HG03432 (cell line): Measurements from ENCODE around the gene ASIC4.

Experiments
- ATAC-seq: cut with Tn5 transposase; IDR thresholded peaks from one replicate; pipeline ENCODE4 v1.9.1; 2021; ENCODE audit warnings: mild to moderate bottlenecking, moderate library complexity; ENCODE audit not compliant: unreplicated experiment

Gene ASIC4

GRCh38 chr2:219531639-219532377 lies 17.5 kb downstream of the ASIC4 start:
- ATAC-seq: no peak

DNA sequence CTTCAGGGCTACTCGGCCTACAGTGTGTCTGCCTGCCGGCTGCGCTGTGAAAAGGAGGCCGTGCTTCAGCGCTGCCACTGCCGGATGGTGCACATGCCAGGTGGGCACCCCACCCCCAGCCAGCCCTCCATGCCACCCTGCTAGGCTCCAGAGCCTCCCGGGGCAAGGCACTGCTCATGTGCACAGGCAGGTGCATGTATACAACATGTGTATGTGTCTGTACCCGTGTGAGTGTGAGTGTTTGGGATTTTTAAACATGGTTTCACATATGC lies 18.0 kb downstream of the ASIC4 start:
- no peak for ATAC-seq

GRCh38 chr2:219533930-219534661 lies 19.8 kb downstream of the ASIC4 start:
- ATAC-seq: no peak

GRCh38 chr2:219536425-219536824 lies 22.1 kb downstream of the ASIC4 start:
- no peak for ATAC-seq

- no peak for ATAC-seq
Measured at GRCh38 chr2:219536967-219537366, 22.7 kb downstream of the ASIC4 start.

- no peak for ATAC-seq
Measured at GRCh38 chr2:219537657-219538488, 23.6 kb downstream of the ASIC4 start.

- ATAC-seq: no peak
Measured at GRCh38 chr2:219538504-219538951, 24.2 kb downstream of the ASIC4 start.

DNA sequence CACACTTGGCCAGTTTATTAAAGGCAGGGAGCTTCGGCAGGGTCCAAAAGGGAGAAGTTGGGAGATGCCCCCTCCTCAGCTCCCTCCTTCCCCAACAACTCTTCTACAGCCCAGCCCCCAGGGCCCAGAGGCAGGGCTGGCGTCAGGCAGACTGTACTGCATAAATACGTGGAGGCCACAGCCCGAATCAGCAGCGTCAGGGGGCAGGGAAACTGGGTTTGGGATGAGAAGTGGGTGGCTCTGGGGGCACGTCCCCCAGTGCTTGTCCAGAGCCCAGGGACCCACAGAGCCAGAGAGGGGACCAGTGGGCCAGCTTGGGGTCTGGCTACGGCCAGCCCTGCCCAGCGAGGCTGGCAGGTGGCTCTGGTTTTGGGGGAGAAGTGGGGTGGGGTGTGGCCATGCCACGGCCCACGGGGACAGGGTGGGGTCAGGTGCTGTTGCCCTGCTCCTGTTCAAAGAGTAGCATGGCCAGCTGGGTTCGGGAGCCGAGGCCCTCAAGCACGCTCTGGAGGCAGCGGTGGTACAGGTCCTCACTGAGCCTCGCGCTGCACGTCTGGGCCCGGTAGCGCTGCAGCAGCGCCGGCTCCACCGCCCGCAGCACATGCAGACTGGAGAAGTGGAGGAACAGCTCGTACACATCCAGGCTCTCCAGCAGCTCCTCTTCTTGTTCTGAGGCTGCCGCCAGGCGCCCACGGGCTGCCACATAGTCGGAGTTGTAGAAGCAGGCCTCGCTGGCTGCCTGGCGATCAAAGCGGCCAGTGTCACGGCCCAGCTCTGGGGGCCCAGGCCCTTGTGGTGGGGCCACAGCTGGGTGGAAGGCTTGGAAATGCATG lies 24.9 kb downstream of the ASIC4 start:
- no peak for ATAC-seq

- no peak for ATAC-seq
Measured at GRCh38 chr2:219539926-219540678, 25.8 kb downstream of the ASIC4 start.

- no peak for ATAC-seq
Measured at GRCh38 chr2:219540784-219541504, 26.7 kb downstream of the ASIC4 start.

DNA sequence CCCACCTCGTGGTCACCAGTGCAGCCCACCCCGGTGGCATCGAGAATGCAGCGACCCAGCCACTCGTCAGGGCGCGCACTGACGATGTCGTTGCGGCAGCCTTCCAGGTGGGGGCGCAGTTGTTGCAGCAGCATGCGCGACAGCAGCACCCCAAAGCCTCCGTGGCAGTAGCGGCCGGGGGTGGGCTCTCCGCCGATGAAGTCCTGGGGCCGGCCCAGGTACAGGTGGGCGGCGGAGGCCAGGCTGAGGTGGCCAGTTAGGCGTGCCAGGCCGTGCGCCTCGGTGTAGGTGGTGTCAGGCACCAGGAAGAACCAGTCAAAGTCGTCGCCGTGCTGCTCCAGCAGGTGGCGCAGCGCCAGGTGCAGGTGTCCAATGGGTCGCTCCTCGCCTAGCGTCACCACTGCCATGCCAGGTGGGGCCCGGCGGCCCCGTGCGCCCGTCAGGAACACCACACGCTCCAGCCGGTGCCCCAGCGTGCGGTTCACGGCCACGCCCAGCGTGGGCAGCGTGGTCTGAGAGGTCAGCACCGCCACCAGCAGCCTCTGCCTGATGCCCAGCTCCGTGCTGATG lies 27.4 kb downstream of the ASIC4 start:
- ATAC-seq: peak; percentile 54

GRCh38 chr2:219542931-219543595 lies 28.8 kb downstream of the ASIC4 start:
- peak; percentile 37 for ATAC-seq

DNA sequence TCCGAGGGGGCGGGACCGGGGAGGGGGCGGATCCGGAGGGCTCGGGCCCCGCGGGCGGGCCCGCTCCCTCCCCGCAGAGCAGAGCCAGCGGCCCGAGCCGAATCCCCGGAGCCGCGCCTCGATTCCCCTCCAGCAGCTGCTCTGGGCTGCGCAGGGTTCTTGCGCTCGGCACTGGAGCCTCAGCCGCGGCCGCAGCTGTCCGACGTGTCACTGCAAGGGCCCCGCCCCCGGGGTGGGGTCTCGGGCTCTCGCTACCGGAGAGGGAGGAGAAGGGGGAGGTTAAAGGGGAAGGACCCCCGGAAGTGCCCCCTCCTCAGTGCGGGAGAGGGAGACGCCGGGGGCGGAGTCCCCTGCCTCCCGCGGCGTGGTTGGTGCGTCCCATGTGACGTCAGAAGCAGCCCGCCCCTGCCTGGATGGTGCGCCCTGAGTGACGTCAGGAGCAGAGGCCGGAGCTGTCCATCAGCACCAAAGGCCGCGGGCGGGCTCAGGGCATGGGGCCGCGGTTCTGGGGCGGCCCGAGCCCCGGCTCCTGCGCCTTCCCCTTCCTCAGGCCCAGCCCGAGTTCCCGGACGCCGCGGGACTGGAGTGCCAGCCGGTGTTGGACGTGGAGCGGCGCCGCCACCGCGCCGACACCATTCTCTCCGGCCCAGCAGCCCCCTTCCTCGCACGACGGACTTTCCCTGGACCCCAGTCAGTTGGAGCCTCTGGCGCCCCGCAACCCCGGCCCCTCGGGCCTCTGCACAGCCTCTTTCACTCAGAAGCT lies 29.5 kb downstream of the ASIC4 start, which contains the start of the genes CHPF and TMEM198:
CHPF (minus strand) TSS at position 214 of the 763 bp plus-strand sequence. CDS start 271 bp downstream, outside the sequence.
TMEM198 (plus strand) TSS at position 433 of the 763 bp plus-strand sequence. CDS start 700 bp downstream, outside the sequence.
- ATAC-seq: peak; percentile 82

DNA sequence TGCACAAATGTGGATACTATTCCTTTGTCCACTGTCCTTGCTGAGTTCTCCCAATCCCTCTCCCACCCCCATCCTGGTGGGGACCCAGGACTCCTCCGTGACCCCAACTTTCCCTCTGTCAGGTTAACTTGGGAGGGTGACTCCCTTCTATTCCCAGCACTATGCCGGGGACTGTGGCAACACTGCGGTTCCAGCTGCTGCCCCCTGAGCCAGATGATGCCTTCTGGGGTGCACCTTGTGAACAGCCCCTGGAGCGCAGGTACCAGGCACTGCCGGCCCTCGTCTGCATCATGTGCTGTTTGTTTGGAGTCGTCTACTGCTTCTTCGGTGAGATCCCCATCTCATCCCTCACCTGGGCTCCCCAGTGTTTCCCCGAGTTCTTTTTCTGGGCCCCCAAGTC lies 30.3 kb downstream of the ASIC4 start:
- no peak for ATAC-seq

DNA sequence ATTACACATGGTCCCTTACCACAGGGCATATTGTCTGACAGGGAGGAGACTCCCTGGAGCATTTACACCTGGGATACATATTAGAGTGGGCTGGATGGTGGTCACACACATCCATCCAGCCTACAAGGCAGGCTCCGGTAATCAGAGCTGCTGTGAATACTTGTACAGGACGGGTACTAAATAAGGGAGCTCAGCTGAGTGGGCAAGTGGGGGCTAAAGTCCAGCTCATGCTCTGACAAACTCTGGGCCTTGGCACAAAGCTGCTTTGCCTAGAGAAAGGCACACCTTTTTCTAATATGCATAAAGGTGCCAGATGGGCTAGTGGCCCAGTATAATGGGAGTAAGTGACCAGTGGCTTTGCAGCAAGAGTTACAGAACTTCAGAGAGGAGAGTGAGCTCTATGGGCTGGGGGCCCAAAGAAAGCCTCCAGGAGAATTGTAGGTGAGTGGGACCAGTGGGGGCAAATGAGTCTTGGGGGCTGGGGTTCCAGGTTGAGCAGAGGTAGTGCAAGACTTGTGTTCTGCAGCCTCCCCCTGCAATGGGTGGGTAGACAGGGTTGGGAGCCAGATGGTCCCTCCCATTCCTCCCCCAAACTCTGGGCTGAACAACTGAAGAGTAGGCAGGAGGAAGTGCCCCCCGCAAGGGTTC lies 31.1 kb downstream of the ASIC4 start:
- ATAC-seq: no peak

- no peak for ATAC-seq
Measured at GRCh38 chr2:219545943-219546352, 31.7 kb downstream of the ASIC4 start.

DNA sequence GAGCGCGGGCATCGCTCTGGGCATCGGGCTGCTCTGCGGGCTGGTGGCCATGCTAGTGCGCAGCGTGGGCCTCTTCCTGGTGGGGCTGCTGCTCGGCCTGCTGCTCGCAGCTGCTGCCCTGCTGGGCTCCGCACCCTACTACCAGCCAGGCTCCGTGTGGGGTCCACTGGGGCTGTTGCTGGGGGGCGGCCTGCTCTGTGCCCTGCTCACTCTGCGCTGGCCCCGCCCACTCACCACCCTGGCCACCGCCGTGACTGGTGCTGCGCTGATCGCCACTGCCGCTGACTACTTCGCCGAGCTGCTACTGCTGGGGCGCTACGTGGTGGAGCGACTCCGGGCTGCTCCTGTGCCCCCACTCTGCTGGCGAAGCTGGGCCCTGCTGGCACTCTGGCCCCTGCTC lies 33.3 kb downstream of the ASIC4 start:
- no peak for ATAC-seq
